ENCODE data around the gene GTF2F2.

The GTF2F2 gene

GRCh38 chr13:45200701-45201232 lies 80.5 kb downstream of the GTF2F2 start, which contains the start of gene KCTD4:
Gene KCTD4 (minus strand): TSS chr13:45201045. CDS start chr13:45194567, 6,478 bp downstream.
- no peak within 1 kb of the TSS for H3K4me3 ChIP-seq (ENCODE audit: low read length)
- TF ChIP-seq ZNF274 (IDR thresholded peaks at IDR 0.05; ENCODE audit: low read depth, low read length) = no peak

GRCh38 chr13:45205124-45205523 lies 84.8 kb downstream of the GTF2F2 start:
- no peak overlapping the region for H3K4me3 ChIP-seq (ENCODE audit: low read length)
- TF ChIP-seq ZNF274 (IDR thresholded peaks at IDR 0.05; ENCODE audit: low read depth, low read length) = no peak

GRCh38 chr13:45206340-45206739 lies 86.0 kb downstream of the GTF2F2 start:
- no peak for TF ChIP-seq ZNF274 (IDR thresholded peaks at IDR 0.05; ENCODE audit: low read depth, low read length)
- H3K4me3 ChIP-seq (ENCODE audit: low read length) = no peak overlapping the region

- H3K4me3 ChIP-seq (ENCODE audit: low read length) = no peak overlapping the region
- no peak for TF ChIP-seq ZNF274 (IDR thresholded peaks at IDR 0.05; ENCODE audit: low read depth, low read length)
Observed at GRCh38 chr13:45207319-45207718, 87.0 kb downstream of the GTF2F2 start.

- no peak overlapping the region for H3K4me3 ChIP-seq (ENCODE audit: low read length)
- no peak for TF ChIP-seq ZNF274 (IDR thresholded peaks at IDR 0.05; ENCODE audit: low read depth, low read length)
Observed at GRCh38 chr13:45208132-45208531, 87.8 kb downstream of the GTF2F2 start.

- TF ChIP-seq ZNF274 (IDR thresholded peaks at IDR 0.05; ENCODE audit: low read depth, low read length) = no peak
- no peak overlapping the region for H3K4me3 ChIP-seq (ENCODE audit: low read length)
Observed at GRCh38 chr13:45209229-45209628, 88.9 kb downstream of the GTF2F2 start.

GRCh38 chr13:45215392-45216077 lies 95.2 kb downstream of the GTF2F2 start:
- TF ChIP-seq ZNF274 (IDR thresholded peaks at IDR 0.05; ENCODE audit: low read depth, low read length) = no peak
- H3K4me3 ChIP-seq (ENCODE audit: low read length) = no peak overlapping the region

GRCh38 chr13:45216193-45216592 lies 95.9 kb downstream of the GTF2F2 start:
- TF ChIP-seq ZNF274 (IDR thresholded peaks at IDR 0.05; ENCODE audit: low read depth, low read length) = no peak

GRCh38 chr13:45218689-45219088 lies 98.4 kb downstream of the GTF2F2 start:
- H3K4me3 ChIP-seq (ENCODE audit: low read length) = no peak overlapping the region
- no peak for TF ChIP-seq ZNF274 (IDR thresholded peaks at IDR 0.05; ENCODE audit: low read depth, low read length)

More at GRCh38 chr13:45216193-45216592, 95.9 kb downstream of the GTF2F2 start:
- no peak overlapping the region for H3K4me3 ChIP-seq (ENCODE audit: low read length)

GRCh38 chr13:45219123-45219891 lies 99.0 kb downstream of the GTF2F2 start:
- no peak overlapping the region for H3K4me3 ChIP-seq (ENCODE audit: low read length)
- no peak for TF ChIP-seq ZNF274 (IDR thresholded peaks at IDR 0.05; ENCODE audit: low read depth, low read length)

- no peak overlapping the region for H3K4me3 ChIP-seq (ENCODE audit: low read length)
Observed at GRCh38 chr13:45219938-45220375, 99.6 kb downstream of the GTF2F2 start.

GRCh38 chr13:45220403-45220802 lies 100.1 kb downstream of the GTF2F2 start:
- no peak overlapping the region for H3K4me3 ChIP-seq (ENCODE audit: low read length)
- no peak for TF ChIP-seq ZNF274 (IDR thresholded peaks at IDR 0.05; ENCODE audit: low read depth, low read length)

More at GRCh38 chr13:45219938-45220375, 99.6 kb downstream of the GTF2F2 start:
- TF ChIP-seq ZNF274 (IDR thresholded peaks at IDR 0.05; ENCODE audit: low read depth, low read length) = no peak

- H3K4me3 ChIP-seq (ENCODE audit: low read length) = no peak overlapping the region
- TF ChIP-seq ZNF274 (IDR thresholded peaks at IDR 0.05; ENCODE audit: low read depth, low read length) = no peak
Observed at GRCh38 chr13:45222516-45222915, 102.2 kb downstream of the GTF2F2 start.

- no peak for TF ChIP-seq ZNF274 (IDR thresholded peaks at IDR 0.05; ENCODE audit: low read depth, low read length)
- H3K4me3 ChIP-seq (ENCODE audit: low read length) = no peak overlapping the region
Observed at GRCh38 chr13:45222919-45223318, 102.6 kb downstream of the GTF2F2 start.

GRCh38 chr13:45224176-45224575 lies 103.9 kb downstream of the GTF2F2 start:
- no peak overlapping the region for H3K4me3 ChIP-seq (ENCODE audit: low read length)
- no peak for TF ChIP-seq ZNF274 (IDR thresholded peaks at IDR 0.05; ENCODE audit: low read depth, low read length)

Measured in GM08714 (cell line).